ENCODE data around the gene CTNNA2.

The CTNNA2 gene

GRCh38 chr2:79619442-79619841 lies 106.6 kb downstream of the CTNNA2 start:
- no peak for DNase-seq

DNA sequence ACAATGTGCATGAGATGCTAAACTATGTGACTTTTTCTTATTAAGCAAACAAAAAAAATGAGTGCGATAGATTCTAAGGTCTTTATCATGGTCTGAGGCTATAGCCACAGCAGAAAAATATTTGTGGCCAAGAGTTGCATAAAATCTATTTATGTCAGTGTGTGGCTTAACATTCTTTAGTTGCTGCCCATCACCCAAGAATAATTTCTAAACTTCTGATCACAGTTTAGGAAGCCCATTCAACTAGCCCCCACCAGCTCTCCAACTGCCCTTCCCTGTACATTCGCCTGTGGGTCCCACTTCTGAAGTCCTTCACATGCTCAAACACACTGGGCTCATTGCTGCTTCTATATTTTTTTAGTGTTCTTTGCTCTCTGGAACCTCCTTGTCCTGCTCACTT lies 107.1 kb downstream of the CTNNA2 start:
- no peak for DNase-seq

DNA sequence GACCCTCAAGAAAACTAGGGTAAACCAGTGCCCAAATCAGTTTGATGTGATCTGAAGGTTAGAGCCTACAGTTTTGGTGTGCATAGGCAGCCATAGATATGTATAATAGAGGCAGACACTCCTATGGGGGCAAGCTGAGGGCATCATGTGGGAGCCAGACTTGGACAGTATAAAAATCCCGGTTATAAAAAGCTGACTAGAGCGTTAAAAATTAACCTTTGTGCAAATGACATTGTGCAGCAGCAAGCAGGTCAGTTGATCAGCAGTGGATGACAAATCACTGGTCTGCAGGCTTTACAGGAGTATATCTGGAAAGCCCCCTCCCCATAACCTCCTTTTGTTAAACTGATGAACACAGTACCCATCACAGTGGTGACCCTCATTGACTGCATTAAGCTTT lies 107.8 kb downstream of the CTNNA2 start:
- no peak for DNase-seq

- DNase-seq, result no peak
Measured at GRCh38 chr2:79621252-79621651, 108.4 kb downstream of the CTNNA2 start.

GRCh38 chr2:79621755-79622154 lies 108.9 kb downstream of the CTNNA2 start:
- no peak for DNase-seq

- no peak for DNase-seq
Measured at GRCh38 chr2:79622508-79622907, 109.7 kb downstream of the CTNNA2 start.

- DNase-seq, result no peak
Measured at GRCh38 chr2:79627237-79627636, 114.4 kb downstream of the CTNNA2 start.

- DNase-seq, result no peak
Measured at GRCh38 chr2:79630060-79630459, 117.2 kb downstream of the CTNNA2 start.

- no peak for DNase-seq
Measured at GRCh38 chr2:79630972-79631557, 118.2 kb downstream of the CTNNA2 start.

GRCh38 chr2:79638410-79638809 lies 125.6 kb downstream of the CTNNA2 start:
- DNase-seq, result no peak

GRCh38 chr2:79638954-79639353 lies 126.1 kb downstream of the CTNNA2 start:
- DNase-seq, result no peak

DNA sequence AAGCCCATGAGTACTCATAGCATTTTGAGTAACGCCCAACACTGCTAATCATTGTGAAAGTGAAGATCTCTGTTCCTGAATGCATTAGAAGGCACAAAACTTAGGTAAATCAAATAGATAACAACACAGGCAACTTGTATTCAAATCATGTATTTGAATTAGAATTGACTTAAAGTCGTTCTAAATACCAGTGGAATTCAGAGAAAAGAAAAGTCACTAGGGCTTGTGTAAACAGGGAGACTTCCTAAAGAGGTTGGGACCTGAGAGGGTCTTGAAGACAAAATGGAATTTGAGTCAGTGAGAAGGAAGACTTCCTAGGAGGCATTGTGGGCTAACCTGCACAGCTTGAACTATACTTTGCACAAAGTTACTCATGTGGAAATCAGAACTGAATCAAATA lies 127.2 kb downstream of the CTNNA2 start:
- DNase-seq, result no peak

GRCh38 chr2:79649531-79649930 lies 136.7 kb downstream of the CTNNA2 start:
- no peak for DNase-seq

GRCh38 chr2:79660557-79660956 lies 147.7 kb downstream of the CTNNA2 start:
- no peak for DNase-seq

GRCh38 chr2:79665091-79665490 lies 152.2 kb downstream of the CTNNA2 start:
- DNase-seq, result no peak

DNA sequence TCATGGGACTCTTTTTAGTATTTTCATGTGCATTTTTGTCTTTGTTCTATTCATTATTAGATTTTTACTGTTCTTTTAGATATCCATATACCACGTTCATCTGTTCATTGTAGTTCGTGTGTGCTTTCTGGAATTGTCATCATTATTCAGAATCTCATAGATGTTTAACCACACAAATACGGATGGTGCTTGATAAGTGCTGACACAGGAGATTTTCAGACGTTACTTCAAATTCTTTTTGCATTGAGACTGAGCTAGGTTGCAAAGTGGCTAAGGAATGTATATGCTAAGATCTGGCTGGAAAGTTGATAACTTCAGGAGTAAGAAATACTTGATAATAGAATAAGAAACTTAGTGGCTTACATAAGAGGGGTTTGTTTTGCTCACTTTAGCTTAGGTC lies 153.6 kb downstream of the CTNNA2 start:
- no peak for DNase-seq

- DNase-seq, result no peak
Measured at GRCh38 chr2:79669714-79670113, 156.9 kb downstream of the CTNNA2 start.

DNA sequence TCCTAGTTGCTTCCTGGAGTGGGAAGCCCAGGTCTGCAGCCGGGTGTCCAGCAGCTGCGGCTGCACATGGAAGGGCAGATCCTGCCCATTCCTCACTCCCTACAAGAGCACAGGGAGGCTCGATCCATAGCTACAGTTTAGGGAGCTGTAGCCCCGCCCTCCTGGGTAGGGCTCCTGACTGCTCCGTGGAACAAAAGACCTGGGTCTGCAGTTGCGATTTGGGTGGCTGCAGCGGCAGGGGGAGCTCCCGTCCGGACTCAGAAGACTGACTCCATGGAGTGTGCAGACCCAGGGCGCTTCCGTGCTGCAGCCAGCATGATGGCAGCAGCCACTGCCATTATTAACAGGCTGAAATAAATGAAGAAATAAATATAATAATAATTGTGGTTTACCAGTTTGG lies 157.3 kb downstream of the CTNNA2 start:
- DNase-seq, result no peak

- no peak for DNase-seq
Measured at GRCh38 chr2:79686884-79687283, 174.0 kb downstream of the CTNNA2 start.

DNA sequence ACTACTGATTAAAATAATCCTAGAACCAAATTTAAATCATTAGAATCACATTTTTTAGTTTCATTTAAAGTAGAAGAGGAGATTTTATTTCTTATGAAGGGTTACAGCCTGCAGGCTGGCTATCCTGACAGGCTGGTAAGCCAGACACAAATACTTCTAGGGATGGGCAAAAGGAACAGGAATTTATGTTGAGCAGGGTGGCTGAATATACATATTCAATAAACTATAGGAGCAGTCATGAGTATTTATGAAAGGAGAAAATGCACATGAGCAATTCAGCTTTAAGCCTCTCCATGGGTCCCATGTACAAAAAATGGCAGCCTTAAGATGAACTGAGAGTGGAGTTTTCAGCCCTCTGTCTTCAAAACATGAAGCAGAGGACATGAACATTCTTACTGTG lies 182.4 kb downstream of the CTNNA2 start:
- no peak for DNase-seq

DNA sequence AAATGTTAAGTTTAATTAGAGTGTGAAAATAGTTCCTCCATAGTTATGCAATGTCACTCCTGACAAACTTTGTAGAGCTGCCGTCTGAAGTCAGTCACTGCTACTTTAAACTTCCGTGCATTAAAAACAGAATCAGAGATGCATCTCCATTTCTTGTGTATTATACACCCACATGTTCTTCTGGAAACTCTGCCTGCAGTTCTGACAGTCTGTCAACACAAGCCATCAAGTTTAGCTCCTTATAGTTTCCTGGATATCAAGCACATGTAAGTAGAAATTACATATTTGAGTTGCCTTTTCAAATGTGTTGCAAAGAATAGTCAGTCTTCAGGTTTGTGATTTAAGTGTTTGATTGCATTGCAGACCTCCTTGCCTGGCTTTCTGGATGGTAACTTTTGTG lies 184.3 kb downstream of the CTNNA2 start:
- DNase-seq, result no peak

DNA sequence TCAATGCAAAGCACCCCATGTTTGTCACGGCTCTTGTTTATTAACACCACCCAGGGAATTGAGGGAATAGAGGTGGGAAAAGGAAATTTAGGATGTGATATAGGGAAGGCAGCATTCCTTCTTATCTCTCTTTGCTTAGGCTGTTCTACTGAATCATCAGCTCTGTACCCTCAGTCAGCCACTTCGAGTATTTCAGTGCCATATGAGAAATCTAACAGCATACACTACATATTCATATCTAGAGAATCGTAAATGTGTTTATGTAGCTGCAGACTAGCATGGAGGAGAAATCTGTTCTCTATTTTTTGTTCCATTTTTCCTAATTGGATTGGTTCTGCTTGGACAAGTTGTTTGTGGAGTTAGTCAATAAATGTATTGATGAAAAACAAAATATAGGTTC lies 187.8 kb downstream of the CTNNA2 start:
- no peak for DNase-seq

DNA sequence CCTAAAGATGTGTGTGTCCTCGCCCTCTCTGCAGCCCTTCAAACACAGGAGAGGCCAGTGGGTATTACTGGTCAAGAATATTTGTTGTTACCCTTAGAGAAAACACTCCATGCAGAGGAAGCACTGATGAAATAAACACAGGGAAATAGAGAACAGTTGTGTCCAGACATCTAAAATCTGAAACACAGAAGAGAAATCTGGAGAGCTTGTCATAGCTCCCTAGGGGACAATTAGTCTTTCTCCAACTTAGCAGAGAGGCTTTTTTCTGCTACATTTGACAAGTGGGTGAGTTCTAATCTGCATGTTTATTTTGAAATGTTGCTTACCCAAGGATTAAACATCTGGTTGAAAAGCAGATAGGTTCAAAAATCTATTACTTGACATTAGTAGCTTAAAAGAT lies 190.1 kb downstream of the CTNNA2 start:
- no peak for DNase-seq

- DNase-seq, result no peak
Measured at GRCh38 chr2:79711098-79711497, 198.2 kb downstream of the CTNNA2 start.

GRCh38 chr2:79713131-79713785 lies 200.4 kb downstream of the CTNNA2 start:
- no peak for DNase-seq
